ENCODE results near the gene GBE1. TPM values are rescaled to one million over a fixed set of nuclear protein-coding genes. Genes with fewer than 3 reads are reported as not detected.

The GBE1 gene
- total and polyA plus RNA-seq, 12 donors = 16.0 to 104 (median 82.4) TPM

GRCh38 chr3:81716870-81717509 lies 44.5 kb downstream of the GBE1 start:
- 37 to 53% (median 42%) methylated on average over 3 of the region's 3 CpGs for WGBS, 4 donors

GRCh38 chr3:81713031-81713430 lies 48.4 kb downstream of the GBE1 start:
- Histone ChIP-seq H3K9me3 (replicated peaks in 1 of 3) (peaks cover 0 to 10% (median 0%) of the 10 kb centered on the region in 3 donors), H3K27me3 (no peaks in the 10 kb centered on the region), H3K27ac (no peak overlapping the region), H3K4me1 (replicated peaks in 1 of 2) (peaks cover 8 to 11% of the 10 kb centered on the region in 2 donors), H3K4me3 (no peak overlapping the region), H3K36me3 (replicated peaks in 1 of 2) (no peaks in the 10 kb centered on the region)
- DNase-seq = no peak
- WGBS, 4 donors = 86 to 95% (median 91%) methylated on average over 4 of the region's 4 CpGs
- intact Hi-C loops (cut with DNase I) = no loop called here
- TF ChIP-seq CTCF (IDR thresholded peaks at IDR 0.05) = no peak
- no peak for TF ChIP-seq POLR2A (IDR thresholded peaks at IDR 0.05)

More at GRCh38 chr3:81716870-81717509, 44.5 kb downstream of the GBE1 start:
- peak in 6 of 7 donors; percentile 24 to 66 (median 57) for DNase-seq
- intact Hi-C loops (cut with DNase I) = no loop called here
- Histone ChIP-seq H3K4me3 (peak overlapping the region in 1 of 4 donors; percentile 13), H3K27ac (peak overlapping the region; percentile 20 to 86 (median 58)), H3K36me3 (replicated peaks in 1 of 2) (no peaks in the 10 kb centered on the region), H3K4me1 (replicated peaks in 1 of 2) (peaks cover 4 to 5% of the 10 kb centered on the region in 2 donors), H3K9me3 (replicated peaks in 1 of 3) (peaks cover 0 to 10% (median 0%) of the 10 kb centered on the region in 3 donors), H3K27me3 (no peaks in the 10 kb centered on the region)
- TF ChIP-seq POLR2A (IDR thresholded peaks at IDR 0.05) (peak in 1 of 2 donors; percentile 54), CTCF (IDR thresholded peaks at IDR 0.05) (no peak)

- Histone ChIP-seq H3K27me3 (no peaks in the 10 kb centered on the region), H3K4me1 (replicated peaks in 1 of 2) (peaks cover 11% of the 10 kb centered on the region in 2 donors), H3K4me3 (no peak overlapping the region), H3K36me3 (replicated peaks in 1 of 2) (no peaks in the 10 kb centered on the region), H3K9me3 (replicated peaks in 1 of 3) (peaks cover 0 to 10% (median 0%) of the 10 kb centered on the region in 3 donors), H3K27ac (no peak overlapping the region)
- DNase-seq = no peak
- 46 to 68% (median 61%) methylated on average over 2 of the region's 2 CpGs for WGBS, 4 donors
- intact Hi-C loops (cut with DNase I) = no loop called here
- TF ChIP-seq POLR2A (IDR thresholded peaks at IDR 0.05) (no peak), CTCF (IDR thresholded peaks at IDR 0.05) (no peak)
These were observed 51.8 kb downstream of the GBE1 start for GRCh38 chr3:81709606-81710005.

DNA sequence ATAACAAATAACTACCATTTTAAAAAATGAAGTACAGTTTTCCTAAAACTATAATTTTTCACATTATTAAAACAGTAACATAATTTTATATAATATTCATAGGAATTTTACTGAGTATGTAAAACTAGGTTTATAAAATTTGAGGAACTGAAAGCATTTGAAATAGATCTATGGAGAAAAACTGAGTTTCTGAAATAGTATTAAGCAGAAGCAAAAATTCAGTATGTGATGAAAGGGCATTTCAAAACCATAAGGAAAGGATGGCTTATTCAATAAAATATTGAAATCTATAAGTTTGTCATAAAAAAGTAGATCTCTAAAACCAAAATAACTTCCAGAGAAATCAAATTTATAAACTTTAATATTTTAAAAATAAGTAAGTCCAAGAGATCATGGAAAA lies 53.4 kb downstream of the GBE1 start:
- H3K4me1 ChIP-seq (replicated peaks in 1 of 2) = peaks cover 7 to 11% of the 10 kb centered on the region in 2 donors
- TF ChIP-seq CTCF (IDR thresholded peaks at IDR 0.05) (no peak), POLR2A (IDR thresholded peaks at IDR 0.05) (no peak)
- H3K27me3 ChIP-seq = no peaks in the 10 kb centered on the region
- no peaks in the 10 kb centered on the region for H3K9me3 ChIP-seq (replicated peaks in 1 of 3)
- intact Hi-C loops (cut with DNase I) = no loop called here
- no peaks in the 10 kb centered on the region for H3K36me3 ChIP-seq (replicated peaks in 1 of 2)
- no peak overlapping the region for H3K27ac ChIP-seq
- no peak for DNase-seq
- H3K4me3 ChIP-seq = no peak overlapping the region

Measured in adrenal gland (tissue), 12 donors.